MCF 10A (cell line): ENCODE data around the gene ARHGAP8. TPM values are rescaled to one million over a fixed set of nuclear protein-coding genes. Genes with fewer than 3 reads are reported as not detected.
"Not testable (repeated sequence)": the region's sequence is repeated elsewhere in the genome, so short reads cannot be mapped to it uniquely, and the experiment has no call there.

ENCODE experiments used
- BruUV-seq: library from RNA; stranded (reverse); fragments of 400-500 nt; replicated peaks from 2 replicates; lab custom pipeline; 2021; lab: Mats Ljungman, UMichigan
- CTCF ChIA-PET: fragments of 300-600 bp; sonication (Branson Sonifier 250); formaldehyde crosslinking; extraction: SDS; loops from one replicate; lab custom pipeline; 2021; ENCODE audit warnings: antibody characterized with exemption, inconsistent platforms; lab: Yijun Ruan, JAX
- POLR2A ChIA-PET: fragments of 300-600, 350-650 bp; sonication (Branson Sonifier 250); formaldehyde crosslinking; extraction: SDS; loops from one replicate; lab custom pipeline; 2020; ENCODE audit warnings: antibody characterized with exemption, inconsistent platforms; lab: Yijun Ruan, JAX
- DNase-seq: peaks from one replicate; pipeline ENCODE4 v3.0.0-alpha.2; 2018; ENCODE audit not compliant: unreplicated experiment
- H3K27ac Mint-ChIP-seq: one replicate; pipeline ENCODE4 v1.8.0; 2022; ENCODE audit warnings: mild to moderate bottlenecking, low read depth, mixed read lengths; ENCODE audit not compliant: unreplicated experiment
- H3K27me3 Mint-ChIP-seq: one replicate; pipeline ENCODE4 v1.8.0; 2022; ENCODE audit warnings: mixed read lengths; ENCODE audit not compliant: insufficient read depth, unreplicated experiment
- H3K36me3 Mint-ChIP-seq: one replicate; pipeline ENCODE4 v1.8.0; 2022; ENCODE audit warnings: mild to moderate bottlenecking, moderate library complexity, mixed read lengths; ENCODE audit not compliant: insufficient read depth, unreplicated experiment
- H3K4me1 Mint-ChIP-seq: one replicate; pipeline ENCODE4 v1.8.0; 2022; ENCODE audit warnings: mixed read lengths; ENCODE audit not compliant: insufficient read depth, unreplicated experiment
- H3K4me3 Mint-ChIP-seq: one replicate; pipeline ENCODE4 v1.8.0; 2022; ENCODE audit warnings: mild to moderate bottlenecking, moderate library complexity, mixed read lengths; ENCODE audit not compliant: unreplicated experiment
- H3K9me3 Mint-ChIP-seq: one replicate; pipeline ENCODE4 v1.8.0; 2022; ENCODE audit warnings: mixed read lengths; ENCODE audit not compliant: unreplicated experiment
- intact Hi-C: fragments of 100-400 bp; cut with micrococcal nuclease; formaldehyde crosslinking; loops from 2 replicates; pipeline ENCODE4 v1.14.1; 2022
- total RNA-seq: library from RNA; stranded (reverse); gene quantifications from 2 replicates; pipeline ENCODE4 v1.2.3, GENCODE V29; 2022
- TF ChIP-seq, protein P1 (sequence below): fragments of 200-600 bp; IDR thresholded peaks from one replicate; pipeline ENCODE4 v1.8.0; 2022; ENCODE audit warnings: antibody characterized with exemption, mild to moderate bottlenecking; ENCODE audit not compliant: unreplicated experiment

ARHGAP8 gene
- total RNA-seq, 1 experiment from 2014 or later: 18.6 TPM

- BruUV-seq: no TSS peak
- DNase-seq: no peak
- Mint-ChIP-seq H3K36me3 (no peaks in the 10 kb centered on the region), H3K9me3 (peaks cover 7% of the 10 kb centered on the region), H3K4me1 (no peaks in the 10 kb centered on the region), H3K4me3 (no peak overlapping the region), H3K27ac (no peak overlapping the region), H3K27me3 (no peaks in the 10 kb centered on the region)
- POLR2A ChIA-PET: no interaction called here
- intact Hi-C loops: no loop called here
- TF ChIP-seq, protein P1, sequence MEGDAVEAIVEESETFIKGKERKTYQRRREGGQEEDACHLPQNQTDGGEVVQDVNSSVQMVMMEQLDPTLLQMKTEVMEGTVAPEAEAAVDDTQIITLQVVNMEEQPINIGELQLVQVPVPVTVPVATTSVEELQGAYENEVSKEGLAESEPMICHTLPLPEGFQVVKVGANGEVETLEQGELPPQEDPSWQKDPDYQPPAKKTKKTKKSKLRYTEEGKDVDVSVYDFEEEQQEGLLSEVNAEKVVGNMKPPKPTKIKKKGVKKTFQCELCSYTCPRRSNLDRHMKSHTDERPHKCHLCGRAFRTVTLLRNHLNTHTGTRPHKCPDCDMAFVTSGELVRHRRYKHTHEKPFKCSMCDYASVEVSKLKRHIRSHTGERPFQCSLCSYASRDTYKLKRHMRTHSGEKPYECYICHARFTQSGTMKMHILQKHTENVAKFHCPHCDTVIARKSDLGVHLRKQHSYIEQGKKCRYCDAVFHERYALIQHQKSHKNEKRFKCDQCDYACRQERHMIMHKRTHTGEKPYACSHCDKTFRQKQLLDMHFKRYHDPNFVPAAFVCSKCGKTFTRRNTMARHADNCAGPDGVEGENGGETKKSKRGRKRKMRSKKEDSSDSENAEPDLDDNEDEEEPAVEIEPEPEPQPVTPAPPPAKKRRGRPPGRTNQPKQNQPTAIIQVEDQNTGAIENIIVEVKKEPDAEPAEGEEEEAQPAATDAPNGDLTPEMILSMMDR: no peak
- CTCF ChIA-PET: no interaction called here
These were observed 142.4 kb downstream of the ARHGAP8 start for GRCh38 chr22:44894782-44895181.

GRCh38 chr22:44895296-44896055 lies 143.1 kb downstream of the ARHGAP8 start:
- POLR2A ChIA-PET: no interaction called here
- no peaks in the 10 kb centered on the region for H3K36me3 Mint-ChIP-seq
- no TSS peak for BruUV-seq
- no peaks in the 10 kb centered on the region for H3K27me3 Mint-ChIP-seq
- H3K4me3 Mint-ChIP-seq: no peak overlapping the region
- no peak overlapping the region for H3K27ac Mint-ChIP-seq
- intact Hi-C loops: no loop called here
- DNase-seq: no peak
- H3K4me1 Mint-ChIP-seq: no peaks in the 10 kb centered on the region
- CTCF ChIA-PET: no interaction called here
- TF ChIP-seq, protein P1: no peak
- H3K9me3 Mint-ChIP-seq: peaks cover 13% of the 10 kb centered on the region

DNA sequence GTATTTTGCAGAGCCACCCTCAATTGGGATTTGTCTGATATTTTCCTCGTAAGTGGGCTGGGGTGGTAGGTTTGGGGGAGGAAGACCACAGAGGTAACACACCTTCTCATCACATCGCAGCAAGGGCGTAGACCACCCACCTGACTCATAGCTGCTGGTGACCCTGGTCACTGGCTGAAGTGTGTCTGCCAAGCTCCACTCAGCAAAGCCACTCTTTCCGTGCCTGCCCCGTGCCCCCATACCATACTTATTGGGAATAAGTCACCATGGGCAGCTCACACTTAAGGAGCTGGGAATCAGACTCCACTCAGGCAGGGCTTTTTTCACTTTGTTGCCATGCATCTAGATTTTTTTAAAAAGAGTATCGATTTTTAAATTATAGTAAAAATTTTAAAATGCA lies 145.9 kb downstream of the ARHGAP8 start:
- H3K36me3 Mint-ChIP-seq: peaks cover 7% of the 10 kb centered on the region
- peaks cover 9% of the 10 kb centered on the region for H3K27me3 Mint-ChIP-seq
- TF ChIP-seq, protein P1: no peak
- ChIA-PET CTCF (no interaction called here), POLR2A (interaction anchor here (0.7 to 1.5 kb wide), 4 partner anchors 10 to 255 kb away, joined by 3 to 4 read pairs (median 3); no protein-coding TSS in a partner anchor)
- peaks cover 25% of the 10 kb centered on the region for H3K9me3 Mint-ChIP-seq
- no peak overlapping the region for H3K4me3 Mint-ChIP-seq
- BruUV-seq: no TSS peak
- intact Hi-C loops: no loop called here
- no peaks in the 10 kb centered on the region for H3K4me1 Mint-ChIP-seq
- H3K27ac Mint-ChIP-seq: no peak overlapping the region
- no peak for DNase-seq

- peaks cover 40% of the 10 kb centered on the region for H3K27me3 Mint-ChIP-seq
- H3K4me3 Mint-ChIP-seq: no peak overlapping the region
- intact Hi-C loops: no loop called here
- POLR2A ChIA-PET: interaction anchor here (0.7 kb wide), 1 partner anchor 11 kb away, joined by 3 read pairs; no protein-coding TSS in a partner anchor
- CTCF ChIA-PET: interaction anchor here (0.5 kb wide), 1 partner anchor 347 kb away, joined by 3 read pairs; no protein-coding TSS in a partner anchor
- no TSS peak for BruUV-seq
- H3K4me1 Mint-ChIP-seq: peaks cover 5% of the 10 kb centered on the region
- peaks cover 7% of the 10 kb centered on the region for H3K36me3 Mint-ChIP-seq
- TF ChIP-seq, protein P1: no peak
- H3K27ac Mint-ChIP-seq: no peak overlapping the region
- peaks cover 40% of the 10 kb centered on the region for H3K9me3 Mint-ChIP-seq
- DNase-seq: no peak
These were observed 148.9 kb downstream of the ARHGAP8 start for GRCh38 chr22:44901301-44901700.

- H3K27ac Mint-ChIP-seq, H3K36me3 Mint-ChIP-seq, BruUV-seq, CTCF ChIA-PET, H3K4me3 Mint-ChIP-seq, H3K4me1 Mint-ChIP-seq, DNase-seq, intact Hi-C loops: not testable (repeated sequence)
- Mint-ChIP-seq H3K9me3 (peaks cover 40% of the 10 kb centered on the region), H3K27me3 (peaks cover 40% of the 10 kb centered on the region)
- POLR2A ChIA-PET: interaction anchor here (0.7 to 0.9 kb wide), 2 partner anchors 25 to 176 kb away, joined by 3 read pairs; no protein-coding TSS in a partner anchor
These were observed 150.8 kb downstream of the ARHGAP8 start for GRCh38 chr22:44903164-44903563.

GRCh38 chr22:44904492-44905152 lies 152.2 kb downstream of the ARHGAP8 start:
- peaks cover 37% of the 10 kb centered on the region for H3K9me3 Mint-ChIP-seq
- intact Hi-C loops, BruUV-seq, DNase-seq, H3K4me1 Mint-ChIP-seq, H3K27ac Mint-ChIP-seq, H3K4me3 Mint-ChIP-seq, H3K36me3 Mint-ChIP-seq: not testable (repeated sequence)
- ChIA-PET POLR2A (interaction anchor here (0.8 kb wide), 1 partner anchor 47 kb away, joined by 3 read pairs; no protein-coding TSS in a partner anchor), CTCF (interaction anchor here (0.6 kb wide), 1 partner anchor 30 kb away, joined by 6 read pairs; no protein-coding TSS in a partner anchor)
- peaks cover 43% of the 10 kb centered on the region for H3K27me3 Mint-ChIP-seq
